Liver (tissue), 9 donors: Measurements from ENCODE around the gene HS1BP3. TPM values are rescaled to one million over a fixed set of nuclear protein-coding genes. Genes with fewer than 3 reads are reported as not detected.

Experiments
- DNase-seq: peaks from one replicate; pipeline ENCODE4 v3.0.0-alpha.2; 2017; ENCODE audit warnings: low spot score
- H3K27ac ChIP-seq, 2 donors: one replicate each; pipeline ENCODE4 v1.7.0; 2013; ENCODE audit warnings: inconsistent platforms in 2 of 2, low read length in 2 of 2, control low read depth in 1 of 2, low read depth in 1 of 2, mild to moderate bottlenecking in 1 of 2
- H3K27me3 ChIP-seq, 4 donors: one replicate each; pipeline versions ENCODE4 v1.6.1 to v1.7.0; 2013; ENCODE audit warnings: low read length in 3 of 4, inconsistent platforms in 1 of 4, mild to moderate bottlenecking in 1 of 4, moderate library complexity in 1 of 4; ENCODE audit not compliant: control insufficient read depth in 4 of 4, insufficient read depth in 4 of 4
- H3K36me3 ChIP-seq, 4 donors: one replicate each; pipeline versions ENCODE4 v1.6.1 to v1.7.0; 2013; ENCODE audit warnings: low read length in 3 of 4, mild to moderate bottlenecking in 3 of 4, low read depth in 1 of 4, moderate library complexity in 1 of 4; ENCODE audit not compliant: control insufficient read depth in 4 of 4, insufficient read depth in 3 of 4
- H3K4me1 ChIP-seq, 4 donors: one replicate each; pipeline versions ENCODE4 v1.6.1 to v1.7.0; 2013; ENCODE audit warnings: low read length in 3 of 4, mild to moderate bottlenecking in 3 of 4, moderate library complexity in 1 of 4; ENCODE audit not compliant: control insufficient read depth in 4 of 4, insufficient read depth in 4 of 4
- H3K4me3 ChIP-seq, 3 donors: one replicate each; pipeline versions ENCODE4 v1.6.1 to v1.7.0; 2013; ENCODE audit warnings: low read length in 3 of 3, control low read depth in 1 of 3, low read depth in 1 of 3, mild to moderate bottlenecking in 1 of 3
- H3K9ac ChIP-seq, 2 donors: one replicate each; pipeline ENCODE4 v1.7.0; 2013; ENCODE audit warnings: low read length in 2 of 2, mild to moderate bottlenecking in 2 of 2, moderate library complexity in 2 of 2, control low read depth in 1 of 2, low read depth in 1 of 2
- H3K9me3 ChIP-seq, 4 donors: one replicate each; pipeline versions ENCODE4 v1.6.1 to v1.7.0; 2013; ENCODE audit warnings: low read length in 3 of 4; ENCODE audit not compliant: control insufficient read depth in 4 of 4
- EGR1 ChIP-seq, 2 donors: IDR thresholded peaks; 2 replicates each; pipeline ENCODE4 v1.6.1; 2016 to 2018; ENCODE audit warnings: antibody characterized with exemption in 2 of 2, low read depth in 2 of 2
- FOXA1 ChIP-seq: IDR thresholded peaks from 2 replicates; pipeline ENCODE4 v1.6.1; 2016; ENCODE audit warnings: antibody characterized with exemption
- FOXA2 ChIP-seq: IDR thresholded peaks from 2 replicates; pipeline ENCODE4 v1.6.1; 2016; ENCODE audit warnings: antibody characterized with exemption
- GABPA ChIP-seq, 2 donors: IDR thresholded peaks in 1 of 2; conservative IDR thresholded peaks in 1 of 2; 2 replicates each; pipeline ENCODE4 v1.6.1; 2016; ENCODE audit warnings: antibody characterized with exemption in 2 of 2, mild to moderate bottlenecking in 1 of 2, moderate library complexity in 1 of 2
- HNF4A ChIP-seq, 2 donors: conservative IDR thresholded peaks; 2 replicates each; pipeline ENCODE4 v1.6.1; 2016; ENCODE audit warnings: antibody characterized with exemption in 2 of 2, mild to moderate bottlenecking in 2 of 2
- HNF4G ChIP-seq: IDR thresholded peaks from 2 replicates; pipeline ENCODE4 v1.6.1; 2016; ENCODE audit warnings: antibody characterized with exemption
- JUND ChIP-seq, 2 donors: IDR thresholded peaks; 2 replicates each; pipeline ENCODE4 v1.6.1; 2016; ENCODE audit warnings: antibody characterized with exemption in 2 of 2
- MAX ChIP-seq: IDR thresholded peaks from 2 replicates; pipeline ENCODE4 v1.6.1; 2016; ENCODE audit warnings: antibody characterized with exemption
- NR2F2 ChIP-seq: IDR thresholded peaks from 2 replicates; pipeline ENCODE4 v1.6.1; 2016; ENCODE audit warnings: antibody characterized with exemption
- RAD21 ChIP-seq, 2 donors: IDR thresholded peaks; 2 replicates each; pipeline ENCODE4 v1.6.1; 2016; ENCODE audit warnings: antibody characterized with exemption in 2 of 2, mild to moderate bottlenecking in 2 of 2
- RXRA ChIP-seq, 2 donors: IDR thresholded peaks; 2 replicates each; pipeline ENCODE4 v1.6.1; 2017 to 2018; ENCODE audit warnings: antibody characterized with exemption in 2 of 2, mild to moderate bottlenecking in 1 of 2
- SP1 ChIP-seq: IDR thresholded peaks from 2 replicates; pipeline ENCODE4 v1.6.1; 2018; ENCODE audit warnings: antibody characterized with exemption, mild to moderate bottlenecking
- TAF1 ChIP-seq: conservative IDR thresholded peaks from 2 replicates; pipeline ENCODE4 v1.6.1; 2016; ENCODE audit warnings: antibody characterized with exemption, mild to moderate bottlenecking
- YY1 ChIP-seq: IDR thresholded peaks from 2 replicates; pipeline ENCODE4 v1.6.1; 2016; ENCODE audit warnings: antibody characterized with exemption, mild to moderate bottlenecking
- ZBTB33 ChIP-seq: IDR thresholded peaks from 2 replicates; pipeline ENCODE4 v1.6.1; 2016; ENCODE audit warnings: antibody characterized with exemption
- WGBS: extraction: QIAGEN DNeasy Blood & Tissue Kit; methylation state at CpG from one replicate; pipeline ENCODE4 v1.1.7; 2013; 5-methylcytosine and 5-hydroxymethylcytosine counted together
- polyA plus RNA-seq, 2 donors: library from polyadenylated mRNA; stranded (reverse) in 1 of 2; unstranded in 1 of 2; fragments of 200-250 nt in 1 of 2; fragments of >200 nt in 1 of 2; fragmentation: Nextera tagmentation in 1 of 2; extraction: Ambion mirVana in 1 of 2; gene quantifications; one replicate each; pipeline versions ENCODE4 v1.2.1 to v1.2.3, GENCODE V29; 2013 to 2015
- total RNA-seq, 2 donors: library from RNA; depleted of rRNA; stranded (reverse); fragments of >200 nt; gene quantifications; one replicate each; pipeline ENCODE4 v1.2.3, GENCODE V29; 2014
- TF ChIP-seq, protein P1 (sequence below): IDR thresholded peaks from 2 replicates; pipeline ENCODE4 v1.6.1; 2016; ENCODE audit warnings: antibody characterized with exemption
- TF ChIP-seq, protein P2 (sequence below): fragments of 150-350 bp; IDR thresholded peaks from 2 replicates; pipeline ENCODE4 v1.5.1; 2017; ENCODE audit warnings: improper control_type of control experiment, low read depth, low read length; ENCODE audit not compliant: missing input control
- TF ChIP-seq, protein P3 (sequence below): IDR thresholded peaks from 2 replicates; pipeline ENCODE4 v1.6.1; 2016; ENCODE audit warnings: antibody characterized with exemption, mild to moderate bottlenecking
- donor health status: healthy.
- donor health status: healthy.
- donor health status: healthy.
- donor health status: healthy.
- donor health status: healthy.

HS1BP3 gene
- total and polyA plus RNA-seq, 4 donors = 7.7 to 15.4 (median 10.9) TPM

GRCh38 chr2:20637147-20637546 is 13.8 kb downstream of the HS1BP3 start:
- H3K36me3 ChIP-seq = peaks cover 0 to 5% (median under 1%) of the 10 kb centered on the region in 4 donors
- H3K27ac ChIP-seq = peak overlapping the region in 1 of 2 donors; percentile 29
- WGBS = 48% methylated on average over 13 of the region's 13 CpGs

More at GRCh38 chr2:20637147-20637546, 13.8 kb downstream of the HS1BP3 start:
- Histone ChIP-seq H3K9me3 (no peaks in the 10 kb centered on the region), H3K27me3 (no peaks in the 10 kb centered on the region), H3K9ac (no peak overlapping the region), H3K4me3 (no peak overlapping the region), H3K4me1 (peaks cover 5 to 38% (median 20%) of the 10 kb centered on the region in 4 donors)
- TF ChIP-seq RXRA (IDR thresholded peaks at IDR 0.05) (peak; percentile 84 to 91), TAF1 (no peak), RAD21 (IDR thresholded peaks at IDR 0.05) (peak in 1 of 2 donors; percentile 38), FOXA2 (no peak), EGR1 (IDR thresholded peaks at IDR 0.05; ENCODE audit: low read depth in 2 of 2) (no peak), YY1 (no peak), NR2F2 (peak; percentile 16), SP1 (peak; percentile 81), MAX (no peak), ZBTB33 (no peak), HNF4A (conservative IDR thresholded peaks at IDR 0.05) (peak; percentile 74 to 80), JUND (IDR thresholded peaks at IDR 0.05) (peak; percentile 15 to 33), FOXA1 (no peak), GABPA (IDR thresholded peaks at IDR 0.05 in 1 of 2, conservative IDR thresholded peaks at IDR 0.05 in 1 of 2) (no peak), HNF4G (no peak)
- TF ChIP-seq, protein P1, sequence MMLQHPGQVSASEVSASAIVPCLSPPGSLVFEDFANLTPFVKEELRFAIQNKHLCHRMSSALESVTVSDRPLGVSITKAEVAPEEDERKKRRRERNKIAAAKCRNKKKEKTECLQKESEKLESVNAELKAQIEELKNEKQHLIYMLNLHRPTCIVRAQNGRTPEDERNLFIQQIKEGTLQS = no peak
- TF ChIP-seq, protein P2, sequence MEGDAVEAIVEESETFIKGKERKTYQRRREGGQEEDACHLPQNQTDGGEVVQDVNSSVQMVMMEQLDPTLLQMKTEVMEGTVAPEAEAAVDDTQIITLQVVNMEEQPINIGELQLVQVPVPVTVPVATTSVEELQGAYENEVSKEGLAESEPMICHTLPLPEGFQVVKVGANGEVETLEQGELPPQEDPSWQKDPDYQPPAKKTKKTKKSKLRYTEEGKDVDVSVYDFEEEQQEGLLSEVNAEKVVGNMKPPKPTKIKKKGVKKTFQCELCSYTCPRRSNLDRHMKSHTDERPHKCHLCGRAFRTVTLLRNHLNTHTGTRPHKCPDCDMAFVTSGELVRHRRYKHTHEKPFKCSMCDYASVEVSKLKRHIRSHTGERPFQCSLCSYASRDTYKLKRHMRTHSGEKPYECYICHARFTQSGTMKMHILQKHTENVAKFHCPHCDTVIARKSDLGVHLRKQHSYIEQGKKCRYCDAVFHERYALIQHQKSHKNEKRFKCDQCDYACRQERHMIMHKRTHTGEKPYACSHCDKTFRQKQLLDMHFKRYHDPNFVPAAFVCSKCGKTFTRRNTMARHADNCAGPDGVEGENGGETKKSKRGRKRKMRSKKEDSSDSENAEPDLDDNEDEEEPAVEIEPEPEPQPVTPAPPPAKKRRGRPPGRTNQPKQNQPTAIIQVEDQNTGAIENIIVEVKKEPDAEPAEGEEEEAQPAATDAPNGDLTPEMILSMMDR = no peak
- TF ChIP-seq, protein P3, sequence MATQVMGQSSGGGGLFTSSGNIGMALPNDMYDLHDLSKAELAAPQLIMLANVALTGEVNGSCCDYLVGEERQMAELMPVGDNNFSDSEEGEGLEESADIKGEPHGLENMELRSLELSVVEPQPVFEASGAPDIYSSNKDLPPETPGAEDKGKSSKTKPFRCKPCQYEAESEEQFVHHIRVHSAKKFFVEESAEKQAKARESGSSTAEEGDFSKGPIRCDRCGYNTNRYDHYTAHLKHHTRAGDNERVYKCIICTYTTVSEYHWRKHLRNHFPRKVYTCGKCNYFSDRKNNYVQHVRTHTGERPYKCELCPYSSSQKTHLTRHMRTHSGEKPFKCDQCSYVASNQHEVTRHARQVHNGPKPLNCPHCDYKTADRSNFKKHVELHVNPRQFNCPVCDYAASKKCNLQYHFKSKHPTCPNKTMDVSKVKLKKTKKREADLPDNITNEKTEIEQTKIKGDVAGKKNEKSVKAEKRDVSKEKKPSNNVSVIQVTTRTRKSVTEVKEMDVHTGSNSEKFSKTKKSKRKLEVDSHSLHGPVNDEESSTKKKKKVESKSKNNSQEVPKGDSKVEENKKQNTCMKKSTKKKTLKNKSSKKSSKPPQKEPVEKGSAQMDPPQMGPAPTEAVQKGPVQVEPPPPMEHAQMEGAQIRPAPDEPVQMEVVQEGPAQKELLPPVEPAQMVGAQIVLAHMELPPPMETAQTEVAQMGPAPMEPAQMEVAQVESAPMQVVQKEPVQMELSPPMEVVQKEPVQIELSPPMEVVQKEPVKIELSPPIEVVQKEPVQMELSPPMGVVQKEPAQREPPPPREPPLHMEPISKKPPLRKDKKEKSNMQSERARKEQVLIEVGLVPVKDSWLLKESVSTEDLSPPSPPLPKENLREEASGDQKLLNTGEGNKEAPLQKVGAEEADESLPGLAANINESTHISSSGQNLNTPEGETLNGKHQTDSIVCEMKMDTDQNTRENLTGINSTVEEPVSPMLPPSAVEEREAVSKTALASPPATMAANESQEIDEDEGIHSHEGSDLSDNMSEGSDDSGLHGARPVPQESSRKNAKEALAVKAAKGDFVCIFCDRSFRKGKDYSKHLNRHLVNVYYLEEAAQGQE = no peak
- no peak for DNase-seq
